Measurements from ENCODE around the gene SGMS2.
"Not testable (repeated sequence)": the region's sequence is repeated elsewhere in the genome, so short reads cannot be mapped to it uniquely, and the experiment has no call there.

The SGMS2 gene

GRCh38 chr4:107870916-107871786 lies 46.4 kb downstream of the SGMS2 start:
- DNase-seq: no peak

GRCh38 chr4:107874024-107874423 lies 49.3 kb downstream of the SGMS2 start:
- DNase-seq: no peak

- no peak for DNase-seq
Observed at GRCh38 chr4:107876099-107876498, 51.4 kb downstream of the SGMS2 start.

GRCh38 chr4:107877361-107877760 lies 52.6 kb downstream of the SGMS2 start:
- no peak for DNase-seq

GRCh38 chr4:107885865-107886264 lies 61.1 kb downstream of the SGMS2 start:
- DNase-seq: no peak

- DNase-seq: no peak
Observed at GRCh38 chr4:107888237-107888636, 63.5 kb downstream of the SGMS2 start.

GRCh38 chr4:107890779-107891178 lies 66.0 kb downstream of the SGMS2 start:
- DNase-seq: no peak

GRCh38 chr4:107891299-107891698 lies 66.6 kb downstream of the SGMS2 start:
- DNase-seq: no peak

- DNase-seq: no peak
Observed at GRCh38 chr4:107893171-107894137, 68.7 kb downstream of the SGMS2 start.

GRCh38 chr4:107894138-107894603 lies 69.4 kb downstream of the SGMS2 start:
- no peak for DNase-seq

- no peak for DNase-seq
Observed at GRCh38 chr4:107896158-107896645, 71.5 kb downstream of the SGMS2 start.

GRCh38 chr4:107896646-107897045 lies 71.9 kb downstream of the SGMS2 start:
- no peak for DNase-seq

GRCh38 chr4:107897823-107898222 lies 73.1 kb downstream of the SGMS2 start:
- DNase-seq: no peak

GRCh38 chr4:107900067-107900466 lies 75.3 kb downstream of the SGMS2 start:
- no peak for DNase-seq

- DNase-seq: no peak
Observed at GRCh38 chr4:107900508-107900907, 75.8 kb downstream of the SGMS2 start.

GRCh38 chr4:107901213-107901934 lies 76.6 kb downstream of the SGMS2 start:
- DNase-seq: no peak

- DNase-seq: no peak
Observed at GRCh38 chr4:107902715-107903114, 78.0 kb downstream of the SGMS2 start.

- not testable (repeated sequence) for DNase-seq
Observed at GRCh38 chr4:107905082-107905481, 80.3 kb downstream of the SGMS2 start.

GRCh38 chr4:107906458-107907100 lies 81.8 kb downstream of the SGMS2 start:
- DNase-seq: no peak

- no peak for DNase-seq
Observed at GRCh38 chr4:107908377-107908776, 83.6 kb downstream of the SGMS2 start.

- DNase-seq: peak; percentile 70
Observed at GRCh38 chr4:107913283-107913899, 88.7 kb downstream of the SGMS2 start.

- DNase-seq: no peak
Observed at GRCh38 chr4:107915220-107915619, 90.5 kb downstream of the SGMS2 start.

All from CD4-positive, alpha-beta T cell treated with Interleukin-10 for 1 hour (primary cell).